Mesendoderm (in vitro differentiated cells): ENCODE measurements around the gene TBC1D23.

Source experiments
- DNase-seq: peaks from one replicate; pipeline ENCODE4 v3.0.0; 2013
- H2AK5ac ChIP-seq: 2 replicates; pipeline ENCODE4 v1.6.1; 2013; ENCODE audit warnings: low read length, inconsistent platforms
- H2BK120ac ChIP-seq: 2 replicates; pipeline ENCODE4 v1.6.1; 2013; ENCODE audit warnings: low read depth, mild to moderate bottlenecking, low read length, moderate library complexity, mixed read lengths
- H2BK15ac ChIP-seq: replicated peaks from 2 replicates; pipeline ENCODE4 v1.6.1; 2013; ENCODE audit warnings: low read depth, mild to moderate bottlenecking, moderate library complexity
- H2BK5ac ChIP-seq: 2 replicates; pipeline ENCODE4 v1.6.1; 2013; ENCODE audit warnings: low read length, inconsistent platforms
- H3K18ac ChIP-seq: 2 replicates; pipeline ENCODE4 v1.6.1; 2013; ENCODE audit warnings: mild to moderate bottlenecking, low read length, mixed read lengths
- H3K23ac ChIP-seq: one replicate; pipeline ENCODE4 v1.6.1; 2013; ENCODE audit warnings: low read length
- H3K27ac ChIP-seq: 2 replicates; pipeline ENCODE4 v1.5.1; 2013; ENCODE audit warnings: low read depth, mild to moderate bottlenecking, inconsistent platforms, low read length, moderate library complexity
- H3K27me3 ChIP-seq: 2 replicates; pipeline ENCODE4 v1.6.1; 2013; ENCODE audit warnings: low read length, control low read depth, mild to moderate bottlenecking, inconsistent platforms; ENCODE audit not compliant: insufficient read depth, poor library complexity
- H3K36me3 ChIP-seq: 2 replicates; pipeline ENCODE4 v1.6.1; 2013; ENCODE audit warnings: low read length, inconsistent platforms; ENCODE audit not compliant: control insufficient read depth, insufficient read depth
- H3K4ac ChIP-seq: one replicate; pipeline ENCODE4 v1.6.1; 2013; ENCODE audit warnings: low read depth, mild to moderate bottlenecking, low read length, moderate library complexity
- H3K4me1 ChIP-seq: 2 replicates; pipeline ENCODE4 v1.6.1; 2013; ENCODE audit warnings: low read depth, low read length, inconsistent platforms; ENCODE audit not compliant: control insufficient read depth
- H3K4me2 ChIP-seq: 2 replicates; pipeline ENCODE4 v1.6.1; 2013; ENCODE audit warnings: low read length
- H3K4me3 ChIP-seq: 2 replicates; pipeline ENCODE4 v1.5.1; 2013; ENCODE audit warnings: mild to moderate bottlenecking, low read length
- H3K56ac ChIP-seq: one replicate; pipeline ENCODE4 v1.6.1; 2013; ENCODE audit warnings: low read length
- H3K79me1 ChIP-seq: 2 replicates; pipeline ENCODE4 v1.6.1; 2013; ENCODE audit warnings: low read length, inconsistent platforms
- H3K79me2 ChIP-seq: 2 replicates; pipeline ENCODE4 v1.6.1; 2013; ENCODE audit warnings: mild to moderate bottlenecking, low read length; ENCODE audit not compliant: control insufficient read depth, insufficient read depth
- H3K9ac ChIP-seq: 2 replicates; pipeline ENCODE4 v1.6.1; 2013; ENCODE audit warnings: low read length, inconsistent platforms
- H4K5ac ChIP-seq: one replicate; pipeline ENCODE4 v1.6.1; 2013; ENCODE audit warnings: low read length
- H4K8ac ChIP-seq: one replicate; pipeline ENCODE4 v1.6.1; 2013; ENCODE audit warnings: low read depth, mild to moderate bottlenecking, control low read depth, low read length, moderate library complexity
- WGBS: extraction: QIAGEN DNeasy Blood & Tissue Kit; methylation state at CpG from one replicate; pipeline ENCODE4 v1.1.7; 2013; ENCODE audit warnings: low lambda C conversion rate, missing lambda C conversion rate; ENCODE audit not compliant: insufficient coverage; ENCODE audit errors: extremely low coverage; 5-methylcytosine and 5-hydroxymethylcytosine counted together

TBC1D23 gene

GRCh38 chr3:100288288-100288894 is 27.6 kb downstream of the TBC1D23 start:
- no peak overlapping the region for H2BK120ac ChIP-seq
- H3K4ac ChIP-seq: no peak overlapping the region
- H4K8ac ChIP-seq: no peak overlapping the region
- H3K4me3 ChIP-seq: no peak overlapping the region
- H3K79me2 ChIP-seq: no peaks in the 10 kb centered on the region
- no peaks in the 10 kb centered on the region for H3K36me3 ChIP-seq
- H3K79me1 ChIP-seq: no peaks in the 10 kb centered on the region
- H4K5ac ChIP-seq: no peak overlapping the region
- H2BK15ac ChIP-seq: no peak overlapping the region
- H3K4me1 ChIP-seq: no peaks in the 10 kb centered on the region
- H2BK5ac ChIP-seq: no peak overlapping the region
- no peaks in the 10 kb centered on the region for H3K27me3 ChIP-seq
- no peak overlapping the region for H3K27ac ChIP-seq
- no peak overlapping the region for H2AK5ac ChIP-seq
- no peak overlapping the region for H3K18ac ChIP-seq
- no peak overlapping the region for H3K23ac ChIP-seq
- no peak overlapping the region for H3K4me2 ChIP-seq
- H3K9ac ChIP-seq: no peak overlapping the region
- no peak for DNase-seq
- no peak overlapping the region for H3K56ac ChIP-seq

GRCh38 chr3:100289339-100289738 is 28.5 kb downstream of the TBC1D23 start:
- no peaks in the 10 kb centered on the region for H3K79me2 ChIP-seq
- no peaks in the 10 kb centered on the region for H3K36me3 ChIP-seq
- H3K18ac ChIP-seq: no peak overlapping the region
- no peak overlapping the region for H3K23ac ChIP-seq
- no CpG with 5 or more reads among the region's 2 CpGs for WGBS
- H3K27ac ChIP-seq: no peak overlapping the region
- no peaks in the 10 kb centered on the region for H3K27me3 ChIP-seq
- H4K5ac ChIP-seq: no peak overlapping the region
- H2AK5ac ChIP-seq: no peak overlapping the region
- no peak for DNase-seq
- H3K4me3 ChIP-seq: no peak overlapping the region
- H2BK120ac ChIP-seq: no peak overlapping the region
- H2BK15ac ChIP-seq: no peak overlapping the region
- no peaks in the 10 kb centered on the region for H3K4me1 ChIP-seq
- H3K9ac ChIP-seq: no peak overlapping the region
- H4K8ac ChIP-seq: no peak overlapping the region
- H3K79me1 ChIP-seq: no peaks in the 10 kb centered on the region
- no peak overlapping the region for H3K4ac ChIP-seq
- no peak overlapping the region for H3K4me2 ChIP-seq
- H3K56ac ChIP-seq: no peak overlapping the region
- H2BK5ac ChIP-seq: no peak overlapping the region

- no peaks in the 10 kb centered on the region for H3K79me1 ChIP-seq
- H3K18ac ChIP-seq: no peak overlapping the region
- H4K8ac ChIP-seq: no peak overlapping the region
- no peaks in the 10 kb centered on the region for H3K36me3 ChIP-seq
- H3K27ac ChIP-seq: no peak overlapping the region
- no peak overlapping the region for H2BK5ac ChIP-seq
- no peaks in the 10 kb centered on the region for H3K27me3 ChIP-seq
- H3K56ac ChIP-seq: no peak overlapping the region
- H3K4ac ChIP-seq: no peak overlapping the region
- no peak overlapping the region for H3K4me3 ChIP-seq
- no peaks in the 10 kb centered on the region for H3K79me2 ChIP-seq
- no peak overlapping the region for H4K5ac ChIP-seq
- no peak overlapping the region for H2AK5ac ChIP-seq
- WGBS: no CpG with 5 or more reads among the region's 1 CpG
- DNase-seq: no peak
- H3K4me2 ChIP-seq: no peak overlapping the region
- no peak overlapping the region for H3K9ac ChIP-seq
- H3K23ac ChIP-seq: no peak overlapping the region
- H2BK15ac ChIP-seq: no peak overlapping the region
- H3K4me1 ChIP-seq: no peaks in the 10 kb centered on the region
- H2BK120ac ChIP-seq: no peak overlapping the region
These were observed 34.3 kb downstream of the TBC1D23 start for GRCh38 chr3:100295089-100295488.

GRCh38 chr3:100297784-100298183 is 37.0 kb downstream of the TBC1D23 start:
- Histone ChIP-seq H3K23ac (no peak overlapping the region), H2BK15ac (no peak overlapping the region), H2BK5ac (no peak overlapping the region), H3K4me1 (no peaks in the 10 kb centered on the region), H3K79me2 (no peaks in the 10 kb centered on the region), H3K27me3 (no peaks in the 10 kb centered on the region), H3K36me3 (no peaks in the 10 kb centered on the region), H3K79me1 (no peaks in the 10 kb centered on the region), H2BK120ac (no peak overlapping the region), H2AK5ac (no peak overlapping the region), H3K4ac (no peak overlapping the region), H3K9ac (no peak overlapping the region), H4K8ac (no peak overlapping the region), H4K5ac (no peak overlapping the region), H3K56ac (no peak overlapping the region), H3K18ac (no peak overlapping the region), H3K27ac (no peak overlapping the region), H3K4me3 (no peak overlapping the region), H3K4me2 (no peak overlapping the region)
- DNase-seq: no peak
- WGBS: no CpG with 5 or more reads among the region's 2 CpGs

GRCh38 chr3:100299016-100299415 is 38.2 kb downstream of the TBC1D23 start:
- Histone ChIP-seq H3K56ac (no peak overlapping the region), H3K27me3 (no peaks in the 10 kb centered on the region), H3K79me1 (no peaks in the 10 kb centered on the region), H3K4me1 (no peaks in the 10 kb centered on the region), H3K36me3 (no peaks in the 10 kb centered on the region), H2AK5ac (no peak overlapping the region), H2BK5ac (no peak overlapping the region), H3K4ac (no peak overlapping the region), H3K4me2 (no peak overlapping the region), H3K79me2 (no peaks in the 10 kb centered on the region), H4K5ac (no peak overlapping the region), H3K18ac (no peak overlapping the region), H3K9ac (no peak overlapping the region), H4K8ac (no peak overlapping the region), H2BK120ac (no peak overlapping the region), H3K4me3 (no peak overlapping the region), H2BK15ac (no peak overlapping the region), H3K27ac (no peak overlapping the region), H3K23ac (no peak overlapping the region)
- DNase-seq: no peak
- no CpG with 5 or more reads among the region's 4 CpGs for WGBS

GRCh38 chr3:100306695-100307094 is 45.9 kb downstream of the TBC1D23 start:
- no peak overlapping the region for H3K18ac ChIP-seq
- no peaks in the 10 kb centered on the region for H3K27me3 ChIP-seq
- H2BK5ac ChIP-seq: no peak overlapping the region
- no peaks in the 10 kb centered on the region for H3K79me1 ChIP-seq
- H3K4ac ChIP-seq: no peak overlapping the region
- H3K27ac ChIP-seq: no peak overlapping the region
- DNase-seq: no peak
- H3K4me2 ChIP-seq: no peak overlapping the region
- H3K9ac ChIP-seq: no peak overlapping the region
- no peaks in the 10 kb centered on the region for H3K4me1 ChIP-seq
- H3K4me3 ChIP-seq: no peak overlapping the region
- no peak overlapping the region for H3K56ac ChIP-seq
- no peak overlapping the region for H4K5ac ChIP-seq
- H3K79me2 ChIP-seq: no peaks in the 10 kb centered on the region
- H3K36me3 ChIP-seq: no peaks in the 10 kb centered on the region
- WGBS: no CpG with 5 or more reads among the region's 1 CpG
- H2BK120ac ChIP-seq: no peak overlapping the region
- no peak overlapping the region for H2BK15ac ChIP-seq
- no peak overlapping the region for H4K8ac ChIP-seq
- no peak overlapping the region for H2AK5ac ChIP-seq
- H3K23ac ChIP-seq: no peak overlapping the region
